A549 (cell line): ENCODE results near the gene CMYA5. TPM values are rescaled to one million over a fixed set of nuclear protein-coding genes. Genes with fewer than 3 reads are reported as not detected.
A peak's percentile ranks its signal among the peaks of the same experiment; 100 is the strongest.

ENCODE experiments used
- ATAC-seq, 2 experiments: fragments of 200-7000 bp in 1 of 2; fragments of >200 bp in 1 of 2; cut with Nextera tagmentation in 1 of 2; cut with Tn5 transposase in 1 of 2; 3 replicates each; pipeline versions ENCODE4 v1.8.0 to v1.9.1; 2018 to 2020; ENCODE audit warnings: mild to moderate bottlenecking in 1 of 2, moderate library complexity in 1 of 2
- CTCF ChIA-PET: fragments of 300-600 bp; sonication (Branson Sonifier 250); formaldehyde crosslinking; extraction: SDS; loops from one replicate; lab custom pipeline; 2021; ENCODE audit warnings: antibody characterized with exemption, inconsistent platforms; lab: Yijun Ruan, JAX
- POLR2A ChIA-PET: fragments of 350-600 bp; formaldehyde crosslinking; extraction: SDS; loops from one replicate; lab custom pipeline; 2021; ENCODE audit warnings: antibody characterized with exemption, inconsistent platforms; lab: Yijun Ruan, JAX
- DNase-seq, 2 experiments: peaks; one replicate each; pipeline versions ENCODE4 v3.0.0 to v3.0.0-alpha.2; 2011 to 2016; ENCODE audit warnings: low read depth in 1 of 2, low spot score in 1 of 2
- FAIRE-seq: peaks from 2 replicates; lab custom pipeline; 2011; peaks lifted over from hg19 to GRCh38; lab: Jason Lieb, UNC
- H3K27ac ChIP-seq, 2 experiments: fragments of >200 bp; sonication (Bioruptor Twin); formaldehyde crosslinking; 3 replicates each; pipeline ENCODE4 v1.5.1; 2016 to 2017
- H3K4me1 ChIP-seq: fragments of >200 bp; sonication (Bioruptor Twin); formaldehyde crosslinking; 3 replicates; pipeline ENCODE4 v1.6.1; 2016
- H3K4me2 ChIP-seq: fragments of >200 bp; sonication (Bioruptor Twin); formaldehyde crosslinking; 3 replicates; pipeline ENCODE4 v1.6.1; 2016
- H3K4me3 ChIP-seq: fragments of >200 bp; sonication (Bioruptor Twin); formaldehyde crosslinking; 3 replicates; pipeline ENCODE4 v1.5.1; 2016
- H3K9me3 ChIP-seq: fragments of >200 bp; sonication (Bioruptor Twin); formaldehyde crosslinking; 3 replicates; pipeline ENCODE4 v1.6.1; 2016
- ATOH8 ChIP-seq: fragments of 250-450 bp; sonication (Bioruptor Pico); IDR thresholded peaks from 2 replicates; pipeline ENCODE4 v1.5.0; 2020; ENCODE audit warnings: low read depth, mild to moderate bottlenecking, moderate library complexity
- BCL3 ChIP-seq: fragments of >200 bp; sonication (Bioruptor Twin); formaldehyde crosslinking; IDR thresholded peaks from 3 replicates; pipeline ENCODE4 v1.6.1; 2016
- CBX8 ChIP-seq: fragments of 200-600 bp; sonication (generic); IDR thresholded peaks from 2 replicates; pipeline ENCODE4 v1.6.1; 2016
- CHD2 ChIP-seq: fragments of 150-350 bp; IDR thresholded peaks from 2 replicates; pipeline ENCODE4 v1.6.1; 2014; ENCODE audit warnings: low read length; ENCODE audit not compliant: partially characterized antibody
- ESRRA ChIP-seq: fragments of 150-350 bp; IDR thresholded peaks from 2 replicates; pipeline ENCODE4 v1.6.1; 2014; ENCODE audit warnings: mild to moderate bottlenecking, low read length, borderline replicate concordance
- FOSB ChIP-seq: fragments of 250-450 bp; sonication (Bioruptor Pico); IDR thresholded peaks from 2 replicates; pipeline ENCODE4 v1.5.0; 2020; ENCODE audit warnings: mild to moderate bottlenecking, moderate library complexity
- FOSL2 ChIP-seq, 2 experiments: fragments of 450-650 bp in 1 of 2; fragments of >200 bp in 1 of 2; sonication (Bioruptor Twin) in 1 of 2; formaldehyde crosslinking; IDR thresholded peaks; 2 replicates each; pipeline versions ENCODE4 v1.5.0 to v1.6.1; 2016 to 2020; ENCODE audit warnings: mild to moderate bottlenecking in 1 of 2, moderate library complexity in 1 of 2
- FOXS1 ChIP-seq: fragments of 250-450 bp; sonication (Bioruptor Pico); IDR thresholded peaks from 2 replicates; pipeline ENCODE4 v1.5.0; 2020; ENCODE audit warnings: mild to moderate bottlenecking, moderate library complexity
- HES2 ChIP-seq: fragments of >200 bp; sonication (Bioruptor Twin); formaldehyde crosslinking; IDR thresholded peaks from 2 replicates; pipeline ENCODE4 v1.6.1; 2016
- HEYL ChIP-seq: fragments of 250-450 bp; sonication (Bioruptor Pico); IDR thresholded peaks from 2 replicates; pipeline ENCODE4 v1.8.0; 2021; ENCODE audit warnings: mild to moderate bottlenecking, moderate library complexity
- HOXA7 ChIP-seq: fragments of 250-450 bp; sonication (Bioruptor Pico); IDR thresholded peaks from 2 replicates; pipeline ENCODE4 v1.5.0; 2020; ENCODE audit warnings: mild to moderate bottlenecking, moderate library complexity
- JUNB ChIP-seq: fragments of >200 bp; sonication (Bioruptor Twin); formaldehyde crosslinking; IDR thresholded peaks from 2 replicates; pipeline ENCODE4 v1.6.1; 2016
- MAFK ChIP-seq: fragments of 450-650 bp; IDR thresholded peaks from 2 replicates; pipeline ENCODE4 v1.6.1; 2014; ENCODE audit not compliant: partially characterized antibody
- NR3C1 ChIP-seq: fragments of >200 bp; sonication (Bioruptor Twin); formaldehyde crosslinking; IDR thresholded peaks from 3 replicates; pipeline ENCODE4 v1.6.1; 2017
- PBX3 ChIP-seq: IDR thresholded peaks from 2 replicates; pipeline ENCODE4 v1.6.1; 2012
- POLR2A ChIP-seq: IDR thresholded peaks from 2 replicates; pipeline ENCODE4 v1.6.1; 2012; ENCODE audit warnings: mild to moderate bottlenecking, low read length
- POLR2AphosphoS2 ChIP-seq: conservative IDR thresholded peaks from 2 replicates; pipeline ENCODE4 v1.6.1; 2012; ENCODE audit warnings: low read length, improper control_type of control experiment, inconsistent platforms
- RAD21 ChIP-seq, 2 experiments: fragments of >200 bp in 1 of 2; sonication (Bioruptor Twin) in 1 of 2; formaldehyde crosslinking in 1 of 2; IDR thresholded peaks in 1 of 2; conservative IDR thresholded peaks in 1 of 2; 2 replicates in 1 of 2; 3 replicates in 1 of 2; pipeline ENCODE4 v1.6.1; 2012 to 2018; ENCODE audit warnings: inconsistent platforms in 1 of 2
- RARB ChIP-seq: fragments of 250-450 bp; sonication (Bioruptor Pico); IDR thresholded peaks from 2 replicates; pipeline ENCODE4 v1.8.0; 2021; ENCODE audit warnings: mild to moderate bottlenecking, moderate library complexity
- REST ChIP-seq: fragments of 200-600 bp; sonication (generic); IDR thresholded peaks from 2 replicates; pipeline ENCODE4 v1.6.1; 2016; ENCODE audit warnings: antibody characterized with exemption, mild to moderate bottlenecking, moderate library complexity
- RFX5 ChIP-seq: fragments of 450-650 bp; IDR thresholded peaks from 2 replicates; pipeline ENCODE4 v1.7.1; 2014; ENCODE audit warnings: antibody characterized with exemption, mild to moderate bottlenecking, moderate library complexity
- RNF2 ChIP-seq: fragments of 200-600 bp; sonication (generic); IDR thresholded peaks from 2 replicates; pipeline ENCODE4 v1.6.1; 2016; ENCODE audit warnings: low read depth, mild to moderate bottlenecking, antibody characterized with exemption, moderate library complexity, borderline replicate concordance
- SREBF2 ChIP-seq: fragments of 450-650 bp; IDR thresholded peaks from 2 replicates; pipeline ENCODE4 v1.6.1; 2014; ENCODE audit warnings: mild to moderate bottlenecking, moderate library complexity
- TP53 ChIP-seq: fragments of 250-450 bp; sonication (Bioruptor Pico); IDR thresholded peaks from 2 replicates; pipeline ENCODE4 v1.5.0; 2021; ENCODE audit warnings: mild to moderate bottlenecking, moderate library complexity
- ZC3H11A ChIP-seq: fragments of 450-650 bp; IDR thresholded peaks from 2 replicates; pipeline ENCODE4 v1.6.1; 2014; ENCODE audit warnings: antibody characterized with exemption, mild to moderate bottlenecking
- ZSCAN20 ChIP-seq: fragments of 250-450 bp; sonication (Bioruptor Pico); IDR thresholded peaks from 2 replicates; pipeline ENCODE4 v1.8.0; 2022; ENCODE audit warnings: mild to moderate bottlenecking, moderate library complexity
- WGBS: methylation state at CpG from one replicate; pipeline ENCODE4 v1.1.6; 2017; ENCODE audit errors: missing lambda C conversion rate; 5-methylcytosine and 5-hydroxymethylcytosine counted together
- polyA plus RNA-seq, 4 experiments: library from polyadenylated mRNA; depleted of rRNA in 3 of 4; stranded (reverse); fragments of >200 nt; fragmentation: RNase III in 1 of 4; extraction: RNeasy Plus Mini Kit Qiagen cat#74134 plus additional on column Dnase treatment in 1 of 4; gene quantifications; 2 replicates in 3 of 4; 3 replicates in 1 of 4; pipeline ENCODE4 v1.2.3, GENCODE V29; 2011 to 2017

CMYA5 gene
- polyA plus RNA-seq, 2 of the 4 experiments (the other 2 are of a cell fraction) = 0.10 to 0.61 TPM

- TF ChIP-seq REST (no peak), CHD2 (no peak), POLR2A (no peak)
Measured at GRCh38 chr5:79798893-79799590, 109.4 kb downstream of the CMYA5 start (continued).

GRCh38 chr5:79800979-79801827 is 111.6 kb downstream of the CMYA5 start:
- Histone ChIP-seq H3K9me3 (no peaks in the 10 kb centered on the region), H3K27ac (no peak overlapping the region), H3K4me2 (peak overlapping the region; percentile 15; the same call in 2 of the 3 replicates), H3K4me1 (no peaks in the 10 kb centered on the region), H3K4me3 (no peak overlapping the region)
- ChIA-PET POLR2A (no interaction called here), CTCF (no interaction called here)
- FAIRE-seq (no peak), ATAC-seq (no peak), DNase-seq (peak in 1 of 2 experiments; percentile 6)
- TF ChIP-seq BCL3 (no peak), MAFK (no peak), TP53 (CRISPR knock-in tag) (no peak), RFX5 (no peak), HES2 (no peak), RARB (no peak), NR3C1 (no peak), SREBF2 (no peak), ZC3H11A (no peak), ZSCAN20 (CRISPR knock-in tag) (no peak), HOXA7 (CRISPR knock-in tag) (no peak), CBX8 (no peak), JUNB (no peak), FOXS1 (CRISPR knock-in tag) (no peak), ATOH8 (CRISPR knock-in tag) (no peak), FOSB (CRISPR knock-in tag) (no peak)
- 84% methylated on average over 8 of the region's 8 CpGs for WGBS

- POLR2A ChIA-PET = no interaction called here
- WGBS = 42% methylated on average over 1 of the region's 1 CpG
- TF ChIP-seq RNF2 (no peak), HEYL (no peak), ESRRA (no peak), ZC3H11A (no peak), PBX3 (no peak), BCL3 (no peak), FOSL2 (IDR thresholded peaks at IDR 0.05) (no peak), FOSL2 (CRISPR knock-in tag; IDR thresholded peaks at IDR 0.05) (no peak), RAD21 (conservative IDR thresholded peaks at IDR 0.05 in 1 of 2, IDR thresholded peaks at IDR 0.05 in 1 of 2) (no peak), HOXA7 (CRISPR knock-in tag) (no peak), POLR2AphosphoS2 (no peak), NR3C1 (no peak), SREBF2 (no peak)
Measured at GRCh38 chr5:79802406-79802805, 112.8 kb downstream of the CMYA5 start.

More at GRCh38 chr5:79802406-79802805, 112.8 kb downstream of the CMYA5 start:
- no peak for FAIRE-seq
- no peaks in the 10 kb centered on the region for H3K4me1 ChIP-seq
- no peak overlapping the region for H3K27ac ChIP-seq
- no peak overlapping the region for H3K4me2 ChIP-seq
- H3K9me3 ChIP-seq = no peaks in the 10 kb centered on the region
- ATAC-seq = no peak
- DNase-seq = no peak
- CTCF ChIA-PET = interaction anchor here (0.9 kb wide), 1 partner anchor 739 kb away, joined by 3 read pairs; no protein-coding TSS in a partner anchor
- H3K4me3 ChIP-seq = no peak overlapping the region
